ENCODE data around the gene UBXN10.
A peak's percentile ranks its signal among the peaks of the same experiment; 100 is the strongest.

UBXN10 gene

GRCh38 chr1:20194224-20194623 lies 8.3 kb downstream of the UBXN10 start:
- H3K4me3 ChIP-seq (IDR thresholded peaks at IDR 0.05; ENCODE audit: insufficient read depth, low read depth, low read length) = no peak overlapping the region
- no peak overlapping the region for H3K4me2 ChIP-seq
- no peaks in the 10 kb centered on the region for H3K4me1 ChIP-seq (ENCODE audit: low read depth, poor library complexity, severe bottlenecking)
- peaks cover 47% of the 10 kb centered on the region; the same call in 1 of the 2 replicates for H3K27me3 ChIP-seq (ENCODE audit: insufficient read depth, low read depth)
- H3K36me3 ChIP-seq (ENCODE audit: insufficient read depth) = no peaks in the 10 kb centered on the region
- TF ChIP-seq CTCF (conservative IDR thresholded peaks at IDR 0.05; ENCODE audit: low read depth, low read length) = no peak
- H3K27ac ChIP-seq = no peak overlapping the region
- H3K9ac ChIP-seq = no peak overlapping the region
- H3K79me2 ChIP-seq (ENCODE audit: insufficient read depth, low read depth) = no peaks in the 10 kb centered on the region
- no peaks in the 10 kb centered on the region for H4K20me1 ChIP-seq (ENCODE audit: insufficient read depth)
- H2AFZ ChIP-seq (ENCODE audit: low read depth) = no peak overlapping the region

GRCh38 chr1:20194757-20195461 lies 9.0 kb downstream of the UBXN10 start:
- H3K79me2 ChIP-seq (ENCODE audit: insufficient read depth, low read depth) = no peaks in the 10 kb centered on the region
- no peak overlapping the region for H3K4me2 ChIP-seq
- no peak overlapping the region for H3K4me3 ChIP-seq (IDR thresholded peaks at IDR 0.05; ENCODE audit: insufficient read depth, low read depth, low read length)
- H3K9ac ChIP-seq = no peak overlapping the region
- H2AFZ ChIP-seq (ENCODE audit: low read depth) = no peak overlapping the region
- TF ChIP-seq CTCF (conservative IDR thresholded peaks at IDR 0.05; ENCODE audit: low read depth, low read length) = peak; percentile 64
- H3K36me3 ChIP-seq (ENCODE audit: insufficient read depth) = no peaks in the 10 kb centered on the region
- no peak overlapping the region for H3K27ac ChIP-seq
- H4K20me1 ChIP-seq (ENCODE audit: insufficient read depth) = no peaks in the 10 kb centered on the region
- H3K27me3 ChIP-seq (ENCODE audit: insufficient read depth, low read depth) = peaks cover 46% of the 10 kb centered on the region; the same call in 1 of the 2 replicates
- H3K4me1 ChIP-seq (ENCODE audit: low read depth, poor library complexity, severe bottlenecking) = no peaks in the 10 kb centered on the region

GRCh38 chr1:20195462-20195780 lies 9.5 kb downstream of the UBXN10 start:
- H3K27ac ChIP-seq = no peak overlapping the region

GRCh38 chr1:20197329-20197791 lies 11.5 kb downstream of the UBXN10 start:
- Histone ChIP-seq H4K20me1 (ENCODE audit: insufficient read depth) (no peaks in the 10 kb centered on the region), H3K9ac (no peak overlapping the region), H2AFZ (ENCODE audit: low read depth) (no peak overlapping the region), H3K4me2 (no peak overlapping the region), H3K79me2 (ENCODE audit: insufficient read depth, low read depth) (no peaks in the 10 kb centered on the region), H3K27ac (no peak overlapping the region), H3K36me3 (ENCODE audit: insufficient read depth) (no peaks in the 10 kb centered on the region), H3K27me3 (ENCODE audit: insufficient read depth, low read depth) (peaks cover 53% of the 10 kb centered on the region; the same call in 1 of the 2 replicates), H3K4me3 (IDR thresholded peaks at IDR 0.05; ENCODE audit: insufficient read depth, low read depth, low read length) (no peak overlapping the region), H3K4me1 (ENCODE audit: low read depth, poor library complexity, severe bottlenecking) (no peaks in the 10 kb centered on the region)
- TF ChIP-seq CTCF (conservative IDR thresholded peaks at IDR 0.05; ENCODE audit: low read depth, low read length) = no peak

More at GRCh38 chr1:20195462-20195780, 9.5 kb downstream of the UBXN10 start:
- H3K9ac ChIP-seq = no peak overlapping the region
- H2AFZ ChIP-seq (ENCODE audit: low read depth) = no peak overlapping the region
- H3K79me2 ChIP-seq (ENCODE audit: insufficient read depth, low read depth) = no peaks in the 10 kb centered on the region
- peak; percentile 0; the same call in 1 of the 2 replicates for TF ChIP-seq CTCF (conservative IDR thresholded peaks at IDR 0.05; ENCODE audit: low read depth, low read length)
- no peaks in the 10 kb centered on the region for H3K4me1 ChIP-seq (ENCODE audit: low read depth, poor library complexity, severe bottlenecking)
- no peak overlapping the region for H3K4me3 ChIP-seq (IDR thresholded peaks at IDR 0.05; ENCODE audit: insufficient read depth, low read depth, low read length)
- H4K20me1 ChIP-seq (ENCODE audit: insufficient read depth) = no peaks in the 10 kb centered on the region
- H3K27me3 ChIP-seq (ENCODE audit: insufficient read depth, low read depth) = peaks cover 48% of the 10 kb centered on the region; the same call in 1 of the 2 replicates
- H3K4me2 ChIP-seq = no peak overlapping the region
- H3K36me3 ChIP-seq (ENCODE audit: insufficient read depth) = no peaks in the 10 kb centered on the region
